ENCODE measurements around the gene CDCA5.

Gene CDCA5

GRCh38 chr11:65129649-65130441 lies 46.0 kb upstream of the CDCA5 start:
- TF ChIP-seq, protein P1, sequence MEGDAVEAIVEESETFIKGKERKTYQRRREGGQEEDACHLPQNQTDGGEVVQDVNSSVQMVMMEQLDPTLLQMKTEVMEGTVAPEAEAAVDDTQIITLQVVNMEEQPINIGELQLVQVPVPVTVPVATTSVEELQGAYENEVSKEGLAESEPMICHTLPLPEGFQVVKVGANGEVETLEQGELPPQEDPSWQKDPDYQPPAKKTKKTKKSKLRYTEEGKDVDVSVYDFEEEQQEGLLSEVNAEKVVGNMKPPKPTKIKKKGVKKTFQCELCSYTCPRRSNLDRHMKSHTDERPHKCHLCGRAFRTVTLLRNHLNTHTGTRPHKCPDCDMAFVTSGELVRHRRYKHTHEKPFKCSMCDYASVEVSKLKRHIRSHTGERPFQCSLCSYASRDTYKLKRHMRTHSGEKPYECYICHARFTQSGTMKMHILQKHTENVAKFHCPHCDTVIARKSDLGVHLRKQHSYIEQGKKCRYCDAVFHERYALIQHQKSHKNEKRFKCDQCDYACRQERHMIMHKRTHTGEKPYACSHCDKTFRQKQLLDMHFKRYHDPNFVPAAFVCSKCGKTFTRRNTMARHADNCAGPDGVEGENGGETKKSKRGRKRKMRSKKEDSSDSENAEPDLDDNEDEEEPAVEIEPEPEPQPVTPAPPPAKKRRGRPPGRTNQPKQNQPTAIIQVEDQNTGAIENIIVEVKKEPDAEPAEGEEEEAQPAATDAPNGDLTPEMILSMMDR (conservative IDR thresholded peaks at IDR 0.05; ENCODE audit: low read depth, low read length), result no peak
- no peak for DNase-seq (ENCODE audit: low read depth)
- no peak overlapping the region for H3K4me3 ChIP-seq (ENCODE audit: low read length)

DNA sequence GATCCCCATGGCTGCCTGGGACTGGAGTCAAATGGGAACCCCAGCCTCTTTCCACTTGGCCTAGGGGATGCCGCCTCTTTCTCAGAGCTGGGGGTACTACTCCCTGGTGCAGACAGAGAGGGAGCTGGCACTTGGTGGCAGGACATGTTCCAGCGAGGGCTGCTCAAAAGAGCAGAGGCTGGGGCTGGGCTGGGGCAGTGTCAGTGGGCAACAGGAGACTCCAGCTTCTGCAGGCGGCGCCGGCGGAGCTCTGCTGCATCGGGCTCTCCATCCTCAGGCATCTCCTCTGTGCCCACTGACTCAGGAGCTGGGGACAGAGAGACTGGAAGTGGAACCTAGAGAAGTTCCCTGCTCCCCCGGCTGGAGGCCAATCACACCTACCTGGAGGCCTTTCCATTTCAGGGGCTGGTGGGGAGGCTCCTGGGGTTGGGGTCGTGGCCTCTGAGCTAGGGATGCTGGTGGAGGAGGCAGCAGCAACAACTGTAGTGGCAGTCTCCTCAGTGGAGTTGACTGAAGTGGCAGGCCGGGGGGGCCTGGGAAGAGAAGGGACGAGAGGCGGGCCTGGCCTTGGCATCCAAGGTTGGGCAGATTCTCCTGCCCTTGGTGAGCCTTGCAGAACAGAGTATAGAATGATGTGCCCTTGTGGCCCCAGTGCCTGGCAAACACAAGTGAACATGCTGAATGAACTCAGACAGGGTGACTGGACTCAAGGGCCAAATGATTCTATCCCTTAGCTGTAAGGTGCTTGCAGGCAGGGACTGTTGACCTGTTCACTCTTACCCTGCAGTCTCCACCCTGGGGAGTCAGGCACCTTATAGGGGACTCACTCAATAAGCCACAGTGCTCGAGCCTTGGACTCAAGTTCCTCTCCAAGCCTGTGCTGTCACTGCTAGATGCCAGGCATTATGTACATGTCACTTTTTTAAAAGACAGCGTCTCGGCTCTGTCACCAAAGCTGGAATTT lies 44.6 kb upstream of the CDCA5 start:
- H3K4me3 ChIP-seq (ENCODE audit: low read length), result no peak overlapping the region
- DNase-seq (ENCODE audit: low read depth), result no peak
- TF ChIP-seq, protein P1 (conservative IDR thresholded peaks at IDR 0.05; ENCODE audit: low read depth, low read length), result no peak

- H3K4me3 ChIP-seq (ENCODE audit: low read length), result no peak overlapping the region
- TF ChIP-seq, protein P1 (conservative IDR thresholded peaks at IDR 0.05; ENCODE audit: low read depth, low read length), result no peak
- DNase-seq (ENCODE audit: low read depth), result no peak
These were observed 43.8 kb upstream of the CDCA5 start for GRCh38 chr11:65127473-65128181.

DNA sequence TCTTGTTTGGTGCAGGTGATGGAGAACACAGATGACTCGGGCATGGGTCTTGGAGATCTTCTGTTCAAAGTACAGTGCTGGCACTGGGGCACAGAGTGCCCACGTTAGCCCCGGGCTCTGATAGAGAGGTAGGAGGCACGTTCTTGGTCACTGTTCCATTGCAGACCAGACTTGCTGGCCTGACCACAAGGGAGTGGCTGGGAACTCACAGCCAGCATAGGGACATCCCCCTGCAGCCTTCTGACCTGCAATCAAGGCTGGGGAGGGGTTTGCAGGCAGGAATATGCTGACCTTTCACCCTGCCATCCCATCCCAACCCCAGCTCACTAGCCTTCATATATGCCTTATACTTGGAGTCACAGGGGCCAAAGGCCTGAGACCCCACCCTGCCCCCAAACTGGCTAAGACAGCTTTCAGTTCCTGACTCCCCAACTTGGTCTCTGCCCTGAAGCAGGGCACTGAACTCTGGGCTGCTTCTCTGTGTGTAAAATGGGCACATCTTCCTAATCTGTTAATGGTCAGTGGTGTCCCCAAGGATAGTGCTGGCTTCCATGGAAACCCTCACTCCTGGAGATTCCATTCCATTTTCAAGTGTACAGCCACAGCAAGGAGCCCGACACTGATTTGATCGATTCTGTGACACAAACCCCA lies 42.9 kb upstream of the CDCA5 start:
- DNase-seq (ENCODE audit: low read depth), result no peak
- H3K4me3 ChIP-seq (ENCODE audit: low read length), result no peak overlapping the region
- TF ChIP-seq, protein P1 (conservative IDR thresholded peaks at IDR 0.05; ENCODE audit: low read depth, low read length), result no peak

DNA sequence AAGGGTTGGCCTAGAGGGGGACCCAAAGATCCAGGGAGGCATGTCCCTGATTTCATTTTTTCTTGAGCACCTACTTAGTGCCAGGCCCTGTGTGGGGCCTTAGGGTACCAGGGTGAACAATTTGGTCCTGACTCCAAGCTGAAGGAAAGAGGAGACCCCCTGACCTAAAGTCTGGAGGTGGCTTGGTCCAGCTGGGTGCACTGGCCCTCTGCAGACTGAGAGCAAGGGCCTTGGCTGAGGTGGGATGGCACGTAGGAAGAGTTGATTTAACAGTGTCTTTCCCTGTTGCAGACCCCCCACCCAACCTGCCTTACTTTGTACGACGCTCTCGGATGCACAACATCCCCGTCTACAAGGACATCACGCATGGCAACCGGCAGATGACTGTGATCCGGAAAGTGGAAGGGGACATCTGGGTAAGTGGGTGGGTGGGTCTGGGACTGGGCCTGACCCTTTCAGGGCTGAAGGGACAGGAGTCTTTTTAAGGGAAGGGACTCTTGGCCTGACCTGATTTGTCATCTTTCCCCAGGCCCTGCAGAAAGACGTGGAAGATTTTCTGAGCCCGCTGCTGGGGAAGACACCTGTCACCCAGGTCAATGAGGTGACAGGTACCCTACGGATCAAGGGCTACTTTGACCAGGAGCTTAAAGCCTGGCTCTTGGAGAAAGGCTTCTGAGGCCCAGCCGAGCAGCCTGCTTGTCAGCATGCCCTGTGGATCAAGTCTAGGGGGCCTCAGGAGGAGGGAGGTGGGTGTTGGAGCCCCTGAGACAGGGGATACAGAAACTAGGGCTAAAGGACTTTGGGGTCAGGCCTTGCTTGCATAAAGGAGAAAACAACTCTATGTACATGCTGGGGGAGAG lies 41.6 kb upstream of the CDCA5 start:
- no peak for DNase-seq (ENCODE audit: low read depth)
- TF ChIP-seq, protein P1 (conservative IDR thresholded peaks at IDR 0.05; ENCODE audit: low read depth, low read length), result no peak
- no peak overlapping the region for H3K4me3 ChIP-seq (ENCODE audit: low read length)
